Measurements from ENCODE around the gene MIPEP.

GRCh38 chr13:23847497-23847896, 41.7 kb downstream of the MIPEP start:
- TF ChIP-seq FOXM1 (IDR thresholded peaks at IDR 0.05; ENCODE audit: borderline replicate concordance, low read depth), result no peak
- TF ChIP-seq YY1 (IDR thresholded peaks at IDR 0.05; ENCODE audit: low read depth), result no peak
- TF ChIP-seq ZBTB7A (IDR thresholded peaks at IDR 0.05; ENCODE audit: low read depth), result no peak
- no peak for TF ChIP-seq NFIC (IDR thresholded peaks at IDR 0.05)
- TF ChIP-seq CEBPB (IDR thresholded peaks at IDR 0.05), result no peak
- TF ChIP-seq REST (IDR thresholded peaks at IDR 0.05; ENCODE audit: low read depth), result no peak
- TF ChIP-seq EP300 (IDR thresholded peaks at IDR 0.05; ENCODE audit: borderline replicate concordance), result no peak
- TF ChIP-seq RAD21 (IDR thresholded peaks at IDR 0.05; ENCODE audit: low read depth), result no peak
- TF ChIP-seq TAF1 (IDR thresholded peaks at IDR 0.05; ENCODE audit: low read depth), result no peak
